Gastroesophageal sphincter (tissue), 4 donors: ENCODE data around the gene TACR1. TPM values are rescaled to one million over a fixed set of nuclear protein-coding genes. Genes with fewer than 3 reads are reported as not detected.

Experiments
- ATAC-seq: fragments of 150-250 bp; one replicate; pipeline ENCODE4 v1.9.1; 2016; ENCODE audit warnings: mild to moderate bottlenecking, moderate library complexity
- H3K27ac ChIP-seq, 4 donors: fragments of 200-600 bp; sonication (generic) in 3 of 4; 1 replicate in 3 of 4; 2 replicates in 1 of 4; pipeline ENCODE4 v1.5.1; 2016 to 2019
- H3K27me3 ChIP-seq: fragments of 200-600 bp; sonication (generic); one replicate; pipeline ENCODE4 v1.5.1; 2019
- H3K36me3 ChIP-seq, 2 donors: fragments of 200-600 bp; sonication (generic); one replicate each; pipeline ENCODE4 v1.5.1; 2019; ENCODE audit warnings: control low read depth in 1 of 2
- H3K4me1 ChIP-seq, 3 donors: fragments of 200-600 bp; sonication (generic); 1 replicate in 2 of 3; 2 replicates in 1 of 3; pipeline ENCODE4 v1.5.1; 2016 to 2019; ENCODE audit warnings: control low read depth in 2 of 3
- H3K4me3 ChIP-seq, 2 donors: fragments of 200-600 bp; sonication (generic); one replicate each; pipeline ENCODE4 v1.5.1; 2019; ENCODE audit warnings: mild to moderate bottlenecking in 1 of 2, moderate library complexity in 1 of 2
- H3K9me3 ChIP-seq, 3 donors: fragments of 200-600 bp; sonication (generic); one replicate each; pipeline ENCODE4 v1.5.1; 2017 to 2019; ENCODE audit warnings: control low read depth in 2 of 3
- CTCF ChIP-seq, 4 experiments: fragments of 200-600 bp in 2 of 4; fragments of 450-650 bp in 2 of 4; sonication (generic) in 1 of 4; IDR thresholded peaks; one replicate each; pipeline ENCODE4 v1.5.1; 2017 to 2019; ENCODE audit warnings: antibody characterized with exemption in 4 of 4, mild to moderate bottlenecking in 2 of 4, moderate library complexity in 2 of 4
- EP300 ChIP-seq: sonication (generic); formaldehyde crosslinking; IDR thresholded peaks from one replicate; pipeline ENCODE4 v1.6.1; 2017; ENCODE audit warnings: antibody characterized with exemption, mild to moderate bottlenecking
- POLR2A ChIP-seq, 2 donors: fragments of 450-650 bp; IDR thresholded peaks; one replicate each; pipeline ENCODE4 v1.6.1; 2017; ENCODE audit warnings: antibody characterized with exemption in 2 of 2, mild to moderate bottlenecking in 2 of 2, moderate library complexity in 1 of 2
- POLR2AphosphoS5 ChIP-seq: sonication (generic); formaldehyde crosslinking; IDR thresholded peaks from one replicate; pipeline ENCODE4 v1.6.1; 2017; ENCODE audit warnings: antibody characterized with exemption
- WGBS, 2 donors: methylation state at CpG; one replicate each; pipeline ENCODE4 v1.1.5; 2018; ENCODE audit warnings: low coverage in 1 of 2; 5-methylcytosine and 5-hydroxymethylcytosine counted together
- total RNA-seq, 4 donors: library from RNA; depleted of rRNA; stranded (reverse); fragments of >200 nt; gene quantifications; one replicate each; pipeline ENCODE4 v1.1.0, GENCODE V29; 2016

Gene TACR1
- total RNA-seq, 4 donors from 2014 or later, result 2.0 to 4.2 (median 2.9) TPM

- no peaks in the 10 kb centered on the region for H3K27me3 ChIP-seq
- H3K27ac ChIP-seq, result no peak overlapping the region
- no peak overlapping the region for H3K4me3 ChIP-seq
- no peaks in the 10 kb centered on the region for H3K9me3 ChIP-seq
- no peak for ATAC-seq
- H3K36me3 ChIP-seq, result no peaks in the 10 kb centered on the region
- WGBS, 2 donors, result 80% methylated on average over 5 of the region's 6 CpGs; no CpG with 5 or more reads in 1 of the 2 donors
- H3K4me1 ChIP-seq, result no peaks in the 10 kb centered on the region
- TF ChIP-seq EP300, result no peak
- no peak for TF ChIP-seq POLR2AphosphoS5
- TF ChIP-seq CTCF (IDR thresholded peaks at IDR 0.05), result no peak
- no peak for TF ChIP-seq POLR2A (IDR thresholded peaks at IDR 0.05)
Observed at GRCh38 chr2:75055142-75055819, 144.0 kb downstream of the TACR1 start.

- Histone ChIP-seq H3K9me3 (no peaks in the 10 kb centered on the region), H3K27ac (no peak overlapping the region), H3K27me3 (no peaks in the 10 kb centered on the region), H3K36me3 (no peaks in the 10 kb centered on the region), H3K4me3 (no peak overlapping the region), H3K4me1 (no peaks in the 10 kb centered on the region)
- WGBS, 2 donors, result 71 to 74% methylated on average over 1 to 2 of the region's 2 CpGs
- no peak for ATAC-seq
- TF ChIP-seq EP300 (no peak), CTCF (IDR thresholded peaks at IDR 0.05) (no peak), POLR2A (IDR thresholded peaks at IDR 0.05) (no peak), POLR2AphosphoS5 (no peak)
Observed at GRCh38 chr2:75054296-75054695, 145.0 kb downstream of the TACR1 start.

DNA sequence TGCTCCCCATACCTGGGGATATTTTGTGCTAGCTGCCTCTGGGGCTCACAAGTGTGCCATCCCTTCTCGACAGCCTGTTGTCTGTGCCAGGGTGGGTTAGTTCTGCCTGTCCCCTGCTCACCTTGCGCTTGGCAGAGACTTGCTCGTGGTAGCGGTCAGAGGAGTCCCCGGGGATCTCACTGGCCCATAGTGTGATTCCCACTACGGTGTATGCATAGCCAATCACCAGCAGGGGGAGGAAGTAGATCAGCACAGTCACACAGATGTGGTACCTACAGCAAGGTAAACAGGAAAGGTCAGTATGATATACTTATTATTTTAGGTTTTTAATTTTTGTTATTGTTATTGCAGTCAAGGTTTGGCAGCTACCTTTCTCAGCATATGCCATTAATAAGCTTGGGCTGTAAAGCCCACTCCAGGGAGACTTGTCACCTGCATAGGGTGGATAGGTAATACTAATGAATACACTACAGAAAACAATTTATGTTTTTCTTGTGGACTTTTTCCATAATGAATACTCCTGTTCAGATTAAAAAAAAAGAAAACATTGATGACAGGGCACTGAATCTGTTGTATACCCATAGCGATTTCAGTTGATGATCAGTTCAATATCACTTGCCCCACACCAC lies 145.7 kb downstream of the TACR1 start:
- Histone ChIP-seq H3K36me3 (no peaks in the 10 kb centered on the region), H3K27ac (no peak overlapping the region), H3K27me3 (no peaks in the 10 kb centered on the region), H3K4me3 (no peak overlapping the region), H3K4me1 (no peaks in the 10 kb centered on the region), H3K9me3 (no peaks in the 10 kb centered on the region)
- no peak for TF ChIP-seq POLR2A (IDR thresholded peaks at IDR 0.05)
- TF ChIP-seq CTCF (IDR thresholded peaks at IDR 0.05), result peak in 1 of 4 experiments; percentile 48
- ATAC-seq, result no peak
- WGBS, 2 donors, result 42 to 47% methylated on average over 4 to 5 of the region's 7 CpGs

DNA sequence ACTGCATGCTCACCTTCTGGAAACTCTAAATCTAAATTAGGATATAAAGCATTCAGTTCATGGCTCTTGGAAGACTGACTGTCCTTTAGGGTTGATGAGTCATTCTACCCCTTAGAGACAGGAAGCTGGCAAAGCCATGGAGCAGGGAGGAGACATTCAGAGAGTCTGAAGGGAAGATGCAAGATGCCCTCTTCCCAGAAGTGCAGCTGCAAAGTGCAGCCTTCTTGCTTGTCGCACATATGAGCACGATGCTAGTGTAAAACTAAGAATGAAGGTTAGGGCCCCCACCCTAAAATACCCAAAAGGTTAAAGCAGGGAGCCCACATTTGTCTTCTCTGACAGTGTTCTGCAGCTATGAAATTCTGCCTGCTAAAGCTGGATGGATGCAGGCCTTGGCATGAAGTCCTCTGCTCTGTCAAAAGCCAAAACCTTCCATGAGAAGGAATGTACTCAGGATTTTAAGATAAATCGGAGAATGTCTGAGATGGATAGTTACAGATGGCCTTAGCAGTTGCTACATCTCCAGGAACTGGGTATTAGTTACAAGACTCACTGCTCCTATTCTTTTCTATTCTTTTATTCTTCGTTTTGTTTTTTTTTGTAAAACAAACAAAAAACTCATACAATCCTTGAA lies 151.2 kb downstream of the TACR1 start:
- H3K27ac ChIP-seq, result no peak overlapping the region
- peaks cover 0 to 14% (median 8%) of the 10 kb centered on the region in 3 donors for H3K4me1 ChIP-seq
- H3K4me3 ChIP-seq, result no peak overlapping the region
- WGBS, 2 donors, result 34 to 48% methylated on average over 3 of the region's 4 CpGs
- TF ChIP-seq POLR2A (IDR thresholded peaks at IDR 0.05) (no peak), CTCF (IDR thresholded peaks at IDR 0.05) (no peak), EP300 (no peak), POLR2AphosphoS5 (no peak)
- H3K36me3 ChIP-seq, result no peaks in the 10 kb centered on the region
- H3K9me3 ChIP-seq, result no peaks in the 10 kb centered on the region
- no peaks in the 10 kb centered on the region for H3K27me3 ChIP-seq
- ATAC-seq, result no peak
